Caco-2 (cell line): Measurements from ENCODE around the gene DSG2. TPM values are rescaled to one million over a fixed set of nuclear protein-coding genes. Genes with fewer than 3 reads are reported as not detected.

Source experiments
- BruUV-seq: library from RNA; stranded (reverse); fragments of 400-500 nt; replicated peaks from 2 replicates; lab custom pipeline; 2021; lab: Mats Ljungman, UMichigan
- CTCF ChIA-PET: fragments of 300-600 bp; sonication (Branson Sonifier 250); formaldehyde crosslinking; loops from one replicate; lab custom pipeline; 2022; ENCODE audit warnings: antibody characterized with exemption; lab: Charles Lee
- POLR2A ChIA-PET: fragments of 300-600 bp; sonication (Branson Sonifier 250); formaldehyde crosslinking; loops from one replicate; lab custom pipeline; 2022; ENCODE audit warnings: antibody characterized with exemption; lab: Charles Lee
- DNase-seq, 2 experiments: peaks; one replicate each; pipeline versions ENCODE4 v3.0.0 to v3.0.0-alpha.2; 2020 to 2022
- H3K27me3 ChIP-seq: replicated peaks from 2 replicates; pipeline ENCODE4 v1.6.0; 2011; ENCODE audit warnings: low read length; ENCODE audit not compliant: control insufficient read depth, insufficient read depth
- H3K36me3 ChIP-seq: 2 replicates; pipeline ENCODE4 v1.5.1; 2011; ENCODE audit warnings: low read length; ENCODE audit not compliant: control insufficient read depth, insufficient read depth
- H3K4me1 ChIP-seq: fragments of 250-450 bp; sonication (Bioruptor Pico); 2 replicates; pipeline ENCODE4 v1.5.1; 2020; ENCODE audit warnings: mild to moderate bottlenecking
- H3K4me3 ChIP-seq: 2 replicates; pipeline ENCODE4 v1.5.1; 2011; ENCODE audit warnings: low read depth, mild to moderate bottlenecking, control low read depth, low read length
- H3K9me3 ChIP-seq: fragments of 250-450 bp; sonication (Bioruptor Pico); 2 replicates; pipeline ENCODE4 v1.5.1; 2020; ENCODE audit warnings: mild to moderate bottlenecking, moderate library complexity
- H3K27ac Mint-ChIP-seq: one replicate; pipeline ENCODE4 v1.8.0; 2022; ENCODE audit warnings: mixed read lengths; ENCODE audit not compliant: unreplicated experiment
- H3K27me3 Mint-ChIP-seq: one replicate; pipeline ENCODE4 v1.8.0; 2022; ENCODE audit warnings: mixed read lengths; ENCODE audit not compliant: insufficient read depth, unreplicated experiment
- H3K36me3 Mint-ChIP-seq: one replicate; pipeline ENCODE4 v1.8.0; 2022; ENCODE audit warnings: mild to moderate bottlenecking, mixed read lengths; ENCODE audit not compliant: insufficient read depth, unreplicated experiment
- H3K4me1 Mint-ChIP-seq: one replicate; pipeline ENCODE4 v1.8.0; 2022; ENCODE audit warnings: low read depth, mixed read lengths; ENCODE audit not compliant: unreplicated experiment
- H3K4me3 Mint-ChIP-seq: one replicate; pipeline ENCODE4 v1.8.0; 2022; ENCODE audit warnings: mild to moderate bottlenecking, moderate library complexity, mixed read lengths; ENCODE audit not compliant: unreplicated experiment
- H3K9me3 Mint-ChIP-seq: one replicate; pipeline ENCODE4 v1.8.0; 2022; ENCODE audit warnings: mixed read lengths; ENCODE audit not compliant: unreplicated experiment
- CTCF ChIP-seq, 2 experiments: fragments of 200-600 bp in 1 of 2; IDR thresholded peaks; 1 replicate in 1 of 2; 2 replicates in 1 of 2; pipeline versions ENCODE4 v1.5.1 to v1.8.0; 2011 to 2022; ENCODE audit warnings: antibody characterized with exemption in 1 of 2, control low read depth in 1 of 2, inconsistent platforms in 1 of 2, low read depth in 1 of 2, low read length in 1 of 2, mild to moderate bottlenecking in 1 of 2, moderate library complexity in 1 of 2; ENCODE audit not compliant: insufficient read depth in 1 of 2, severe bottlenecking in 1 of 2, unreplicated experiment in 1 of 2
- intact Hi-C: fragments of 100-400 bp; cut with micrococcal nuclease; formaldehyde crosslinking; loops from one replicate; pipeline ENCODE4 v1.10.0; 2022; ENCODE audit not compliant: unreplicated experiment
- total RNA-seq: library from RNA; stranded (reverse); gene quantifications from 2 replicates; pipeline ENCODE4 v1.2.3, GENCODE V29; 2022

Gene DSG2
- total RNA-seq, 1 experiment from 2014 or later: 32.1 TPM

GRCh38 chr18:31497404-31497835, 557 bp upstream of the DSG2 start:
- Histone ChIP-seq H3K4me3 (peak overlapping the region; percentile 72), H3K9me3 (no peaks in the 10 kb centered on the region), H3K4me1 (peaks cover 5% of the 10 kb centered on the region; the same call in 1 of the 2 replicates), H3K36me3 (no peaks in the 10 kb centered on the region), H3K27me3 (no peaks in the 10 kb centered on the region)
- H3K4me1 Mint-ChIP-seq: peaks cover 6% of the 10 kb centered on the region
- BruUV-seq: no TSS peak
- no peak overlapping the region for H3K27ac Mint-ChIP-seq
- H3K36me3 Mint-ChIP-seq: no peaks in the 10 kb centered on the region
- H3K9me3 Mint-ChIP-seq: no peaks in the 10 kb centered on the region
- no peak for DNase-seq
- H3K4me3 Mint-ChIP-seq: peak overlapping the region; percentile 79
- H3K27me3 Mint-ChIP-seq: no peaks in the 10 kb centered on the region
- ChIA-PET CTCF (no interaction called here), POLR2A (no interaction called here)
- intact Hi-C loops: loop anchor here (5.0 kb wide), 1 partner anchor 235 kb away; no protein-coding TSS in a partner anchor
- TF ChIP-seq CTCF (IDR thresholded peaks at IDR 0.05; ENCODE audit: insufficient read depth in 1 of 2, low read depth in 1 of 2, low read length in 1 of 2, severe bottlenecking in 1 of 2, unreplicated experiment in 1 of 2): no peak

GRCh38 chr18:31498574-31499524, 872 bp downstream of the DSG2 start:
- Histone ChIP-seq H3K4me1 (peaks cover 5% of the 10 kb centered on the region; the same call in 1 of the 2 replicates), H3K36me3 (no peaks in the 10 kb centered on the region), H3K4me3 (peak overlapping the region; percentile 72), H3K27me3 (no peaks in the 10 kb centered on the region), H3K9me3 (no peaks in the 10 kb centered on the region)
- TSS peak; percentile 51 for BruUV-seq
- H3K36me3 Mint-ChIP-seq: no peaks in the 10 kb centered on the region
- POLR2A ChIA-PET: no interaction called here
- DNase-seq: no peak
- CTCF ChIA-PET: no interaction called here
- intact Hi-C loops: loop anchor here (2.0 to 5.0 kb wide), 2 partner anchors 14 to 237 kb away; no protein-coding TSS in a partner anchor
- peak overlapping the region; percentile 79 for H3K4me3 Mint-ChIP-seq
- no peak for TF ChIP-seq CTCF (IDR thresholded peaks at IDR 0.05; ENCODE audit: insufficient read depth in 1 of 2, low read depth in 1 of 2, low read length in 1 of 2, severe bottlenecking in 1 of 2, unreplicated experiment in 1 of 2)
- no peaks in the 10 kb centered on the region for H3K9me3 Mint-ChIP-seq
- no peaks in the 10 kb centered on the region for H3K27me3 Mint-ChIP-seq
- peak overlapping the region; percentile 61 for H3K27ac Mint-ChIP-seq
- H3K4me1 Mint-ChIP-seq: peaks cover 6% of the 10 kb centered on the region

- POLR2A ChIA-PET: no interaction called here
- no peaks in the 10 kb centered on the region for H3K9me3 Mint-ChIP-seq
- CTCF ChIA-PET: no interaction called here
- TF ChIP-seq CTCF (IDR thresholded peaks at IDR 0.05; ENCODE audit: insufficient read depth in 1 of 2, low read depth in 1 of 2, low read length in 1 of 2, severe bottlenecking in 1 of 2, unreplicated experiment in 1 of 2): no peak
- no peaks in the 10 kb centered on the region for H3K27me3 ChIP-seq
- intact Hi-C loops: no loop called here
- peaks cover 5% of the 10 kb centered on the region; the same call in 1 of the 2 replicates for H3K4me1 ChIP-seq
- H3K4me3 ChIP-seq: no peak overlapping the region
- no TSS peak for BruUV-seq
- H3K36me3 Mint-ChIP-seq: no peaks in the 10 kb centered on the region
- H3K36me3 ChIP-seq: no peaks in the 10 kb centered on the region
- H3K27me3 Mint-ChIP-seq: no peaks in the 10 kb centered on the region
- H3K4me3 Mint-ChIP-seq: no peak overlapping the region
- H3K27ac Mint-ChIP-seq: no peak overlapping the region
- peaks cover 6% of the 10 kb centered on the region for H3K4me1 Mint-ChIP-seq
- DNase-seq: no peak
- H3K9me3 ChIP-seq: no peaks in the 10 kb centered on the region
These were observed 2.2 kb downstream of the DSG2 start for GRCh38 chr18:31500051-31500688.
